LNCAP (cell line): ENCODE results near the gene PLCG2.
A peak's percentile ranks its signal among the peaks of the same experiment; 100 is the strongest.

Experiments used
- CTCF ChIP-seq: fragments of 450-650 bp; IDR thresholded peaks from 2 replicates; pipeline ENCODE4 v1.5.1; 2017; ENCODE audit warnings: mild to moderate bottlenecking

Gene PLCG2

GRCh38 chr16:81737885-81738536, 41.1 kb upstream of the PLCG2 start:
- peak; percentile 88 for TF ChIP-seq CTCF

- TF ChIP-seq CTCF, result no peak
Observed at GRCh38 chr16:81738783-81739496, 40.2 kb upstream of the PLCG2 start.

GRCh38 chr16:81739503-81739902, 39.6 kb upstream of the PLCG2 start:
- TF ChIP-seq CTCF, result no peak

GRCh38 chr16:81740169-81740568, 38.9 kb upstream of the PLCG2 start:
- no peak for TF ChIP-seq CTCF

- no peak for TF ChIP-seq CTCF
Observed at GRCh38 chr16:81744385-81744784, 34.7 kb upstream of the PLCG2 start.

- TF ChIP-seq CTCF, result no peak
Observed at GRCh38 chr16:81744911-81745310, 34.2 kb upstream of the PLCG2 start.

GRCh38 chr16:81745704-81746558, 33.2 kb upstream of the PLCG2 start:
- no peak for TF ChIP-seq CTCF
